Subcutaneous adipose tissue (tissue), 4 donors: ENCODE data around the gene HEATR5A. TPM values are rescaled to one million over a fixed set of nuclear protein-coding genes. Genes with fewer than 3 reads are reported as not detected.

Experiments
- total RNA-seq, 4 donors: library from RNA; depleted of rRNA; stranded (reverse); fragments of >200 nt; gene quantifications; one replicate each; pipeline ENCODE4 v1.1.0, GENCODE V29; 2016
- TF ChIP-seq, protein P1 (sequence below): fragments of 450-650 bp; IDR thresholded peaks from one replicate; pipeline ENCODE4 v1.5.1; 2016; ENCODE audit warnings: low read depth, mild to moderate bottlenecking, control low read depth, antibody characterized with exemption, moderate library complexity

The HEATR5A gene
- total RNA-seq, 4 donors from 2014 or later, result 27.3 to 40.6 (median 36.3) TPM

DNA sequence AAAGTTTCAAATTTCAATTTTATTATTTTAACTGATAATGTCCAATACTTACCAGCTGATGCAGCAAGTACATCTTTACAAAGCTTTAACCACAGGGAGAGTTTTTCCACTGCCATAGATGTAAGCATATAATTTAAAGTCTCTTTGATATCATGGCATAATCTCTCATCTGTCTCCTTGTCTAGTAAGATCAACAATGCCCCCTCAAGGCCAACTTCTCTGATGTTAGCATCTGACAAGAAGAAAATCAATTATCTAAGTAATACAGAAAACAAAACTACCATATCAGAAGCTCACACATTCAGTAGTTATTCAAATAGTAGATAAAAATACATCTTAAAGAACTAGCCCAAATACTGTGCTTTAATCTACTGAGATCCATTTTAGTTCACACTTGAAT is 94.2 kb downstream of the HEATR5A start:
- TF ChIP-seq, protein P1, sequence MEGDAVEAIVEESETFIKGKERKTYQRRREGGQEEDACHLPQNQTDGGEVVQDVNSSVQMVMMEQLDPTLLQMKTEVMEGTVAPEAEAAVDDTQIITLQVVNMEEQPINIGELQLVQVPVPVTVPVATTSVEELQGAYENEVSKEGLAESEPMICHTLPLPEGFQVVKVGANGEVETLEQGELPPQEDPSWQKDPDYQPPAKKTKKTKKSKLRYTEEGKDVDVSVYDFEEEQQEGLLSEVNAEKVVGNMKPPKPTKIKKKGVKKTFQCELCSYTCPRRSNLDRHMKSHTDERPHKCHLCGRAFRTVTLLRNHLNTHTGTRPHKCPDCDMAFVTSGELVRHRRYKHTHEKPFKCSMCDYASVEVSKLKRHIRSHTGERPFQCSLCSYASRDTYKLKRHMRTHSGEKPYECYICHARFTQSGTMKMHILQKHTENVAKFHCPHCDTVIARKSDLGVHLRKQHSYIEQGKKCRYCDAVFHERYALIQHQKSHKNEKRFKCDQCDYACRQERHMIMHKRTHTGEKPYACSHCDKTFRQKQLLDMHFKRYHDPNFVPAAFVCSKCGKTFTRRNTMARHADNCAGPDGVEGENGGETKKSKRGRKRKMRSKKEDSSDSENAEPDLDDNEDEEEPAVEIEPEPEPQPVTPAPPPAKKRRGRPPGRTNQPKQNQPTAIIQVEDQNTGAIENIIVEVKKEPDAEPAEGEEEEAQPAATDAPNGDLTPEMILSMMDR, result no peak

DNA sequence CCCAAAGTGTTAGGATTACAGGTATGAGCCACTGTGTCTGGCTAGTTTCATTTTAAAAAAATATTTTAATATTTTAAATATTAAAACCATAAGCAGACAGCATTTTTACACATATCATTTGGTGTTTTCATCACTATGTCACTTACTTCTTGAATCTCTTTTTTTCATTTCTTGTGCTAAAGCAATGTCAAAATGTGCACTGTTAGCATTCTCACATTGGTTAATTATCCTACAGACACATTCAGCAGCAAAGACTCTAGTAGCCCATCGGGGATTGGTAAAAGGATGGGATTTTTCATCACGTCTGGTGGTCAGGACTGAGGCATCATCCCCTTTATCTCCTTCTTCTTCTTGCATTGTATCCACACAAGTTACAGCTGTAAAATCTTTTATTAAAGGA is 96.9 kb downstream of the HEATR5A start:
- TF ChIP-seq, protein P1, result no peak

DNA sequence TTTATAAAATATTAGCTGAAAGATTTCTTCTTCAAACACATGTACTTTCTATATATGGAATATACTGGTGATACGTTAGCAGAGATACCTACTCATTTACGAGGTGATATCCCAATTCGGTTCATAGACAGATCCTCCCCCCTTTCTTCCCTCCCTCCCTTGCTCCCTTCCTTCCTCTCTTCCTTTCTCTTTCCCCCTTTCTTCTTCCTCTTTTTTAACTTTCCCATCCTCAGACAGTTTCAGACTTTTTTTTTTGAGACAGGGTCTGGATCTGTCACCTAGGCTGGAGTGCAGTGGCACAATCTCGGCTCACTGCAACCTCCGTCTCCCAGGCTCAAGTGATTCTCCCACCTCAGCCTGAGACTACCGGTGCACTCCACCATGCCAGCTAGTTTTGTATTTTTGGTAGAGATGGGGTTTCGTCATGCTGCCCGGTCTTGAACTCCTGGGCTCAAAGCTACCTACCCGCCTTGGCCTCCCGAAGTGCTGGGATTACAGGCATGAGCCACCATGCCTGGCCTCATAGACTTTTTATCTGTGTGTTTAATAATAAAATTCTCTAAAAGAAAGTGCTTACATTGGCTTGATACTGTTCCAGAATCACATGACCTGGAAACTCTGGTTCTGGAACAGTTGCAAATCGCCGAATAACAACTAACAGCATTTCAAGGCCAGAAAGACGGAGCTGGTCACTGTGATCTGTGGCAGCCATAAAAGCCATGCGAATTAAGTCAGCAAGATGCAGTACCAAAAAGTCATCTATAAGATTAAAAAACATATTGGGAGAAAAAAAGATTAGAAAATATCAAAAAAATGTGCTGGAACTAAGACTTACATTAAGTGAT is 99.2 kb downstream of the HEATR5A start:
- TF ChIP-seq, protein P1, result no peak

DNA sequence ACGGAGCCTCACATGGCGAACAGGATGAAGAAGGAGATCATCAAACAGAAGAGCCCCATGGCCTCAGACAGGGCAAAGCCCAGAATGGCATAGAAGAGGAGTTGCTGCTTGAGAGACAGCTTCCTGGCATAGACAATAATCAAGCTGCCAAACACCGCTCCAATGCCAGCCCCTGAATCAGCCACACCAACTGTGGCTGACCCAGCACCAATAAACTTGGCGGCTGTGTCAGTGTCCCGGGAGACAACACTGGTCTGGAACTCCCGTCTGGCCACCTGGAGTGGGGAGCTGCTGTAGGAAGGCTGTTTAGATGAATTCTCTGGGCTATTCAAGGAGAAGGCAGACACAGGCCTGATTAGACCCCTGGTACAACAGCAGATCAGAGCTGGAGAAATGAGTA is 100.1 kb downstream of the HEATR5A start:
- TF ChIP-seq, protein P1, result no peak

DNA sequence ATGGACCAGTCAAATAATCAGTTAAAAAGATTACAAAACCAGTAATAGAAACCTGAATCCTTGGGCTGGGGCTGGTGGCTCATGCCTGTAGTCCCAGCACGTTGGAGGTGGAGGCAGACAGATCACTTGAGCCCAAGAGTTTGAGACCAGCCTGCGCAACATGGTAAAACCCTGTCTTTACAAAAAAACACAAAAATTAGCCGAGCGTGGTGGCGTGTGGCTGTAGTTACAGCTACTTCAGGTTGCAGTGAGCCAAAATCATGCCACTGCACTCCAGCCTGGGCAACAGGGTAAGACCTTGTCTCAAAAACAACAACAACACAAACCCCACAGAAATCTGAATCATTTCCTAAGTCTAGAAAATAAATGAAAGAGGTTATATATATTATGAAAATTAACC is 100.6 kb downstream of the HEATR5A start:
- TF ChIP-seq, protein P1, result no peak

DNA sequence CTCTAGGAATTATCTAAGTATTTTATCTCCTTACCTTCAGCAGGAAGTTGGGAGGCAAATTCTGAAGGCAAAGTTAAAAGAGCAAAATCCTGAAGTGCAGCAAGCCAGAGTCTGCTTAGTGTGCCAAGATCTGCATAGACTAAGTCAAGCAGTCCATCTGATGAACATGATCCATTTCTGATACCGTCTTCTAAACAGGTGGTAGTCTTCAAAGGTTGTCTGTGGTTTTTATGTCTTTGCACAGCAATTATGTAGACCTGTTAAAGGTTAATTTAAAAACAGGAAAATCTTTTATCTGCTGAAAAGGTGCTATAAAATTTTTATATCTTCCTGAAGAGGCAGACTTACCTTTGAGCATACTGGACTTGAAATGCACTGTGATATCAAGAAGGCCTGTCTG is 107.4 kb downstream of the HEATR5A start:
- TF ChIP-seq, protein P1, result no peak

DNA sequence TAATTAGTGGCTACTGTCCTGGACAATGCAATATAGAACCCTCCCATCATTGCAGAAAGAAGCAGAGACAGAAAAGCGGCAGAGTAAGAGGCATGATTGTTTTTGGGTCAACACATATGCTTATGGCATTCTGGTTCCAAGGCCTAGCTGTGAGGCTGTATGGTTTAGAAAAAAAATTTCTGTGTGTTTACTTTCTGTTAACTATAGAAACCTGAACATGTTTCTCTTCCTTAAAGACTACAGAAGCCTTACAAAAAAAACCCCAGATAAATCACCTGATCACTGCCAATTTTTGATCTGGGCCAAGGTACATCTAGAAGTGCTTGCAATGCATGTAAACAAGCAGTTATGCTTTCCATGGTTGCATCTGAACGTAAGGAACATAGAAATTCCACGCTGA is 112.7 kb downstream of the HEATR5A start:
- TF ChIP-seq, protein P1, result no peak
